ENCODE results near the gene SLC37A2.

Gene SLC37A2

GRCh38 chr11:125079878-125080530 lies 16.9 kb downstream of the SLC37A2 start:
- TF ChIP-seq CTCF (IDR thresholded peaks at IDR 0.05): no peak
- TF ChIP-seq ZFX (IDR thresholded peaks at IDR 0.05; ENCODE audit: borderline replicate concordance): no peak
- no peak overlapping the region for H3K27ac ChIP-seq

GRCh38 chr11:125080531-125080911 lies 17.4 kb downstream of the SLC37A2 start:
- no peak overlapping the region for H3K27ac ChIP-seq

GRCh38 chr11:125081098-125081798 lies 18.1 kb downstream of the SLC37A2 start:
- TF ChIP-seq CTCF (IDR thresholded peaks at IDR 0.05): no peak
- TF ChIP-seq ZFX (IDR thresholded peaks at IDR 0.05; ENCODE audit: borderline replicate concordance): no peak
- H3K27ac ChIP-seq: no peak overlapping the region

More at GRCh38 chr11:125080531-125080911, 17.4 kb downstream of the SLC37A2 start:
- no peak for TF ChIP-seq CTCF (IDR thresholded peaks at IDR 0.05)
- TF ChIP-seq ZFX (IDR thresholded peaks at IDR 0.05; ENCODE audit: borderline replicate concordance): no peak

- no peak for TF ChIP-seq CTCF (IDR thresholded peaks at IDR 0.05)
- TF ChIP-seq ZFX (IDR thresholded peaks at IDR 0.05; ENCODE audit: borderline replicate concordance): no peak
- no peak overlapping the region for H3K27ac ChIP-seq
Observed at GRCh38 chr11:125082040-125082439, 18.9 kb downstream of the SLC37A2 start.

GRCh38 chr11:125082611-125083311 lies 19.7 kb downstream of the SLC37A2 start:
- no peak for TF ChIP-seq CTCF (IDR thresholded peaks at IDR 0.05)
- TF ChIP-seq ZFX (IDR thresholded peaks at IDR 0.05; ENCODE audit: borderline replicate concordance): no peak
- H3K27ac ChIP-seq: no peak overlapping the region

GRCh38 chr11:125083312-125084056 lies 20.4 kb downstream of the SLC37A2 start:
- H3K27ac ChIP-seq: no peak overlapping the region
- TF ChIP-seq CTCF (IDR thresholded peaks at IDR 0.05) (no peak), ZFX (IDR thresholded peaks at IDR 0.05; ENCODE audit: borderline replicate concordance) (no peak)

Data from 22Rv1 (cell line).